NCI-H1436 (cell line): Measurements from ENCODE around the gene ASGR1.

Experiments
- DNase-seq: peaks from one replicate; lab custom pipeline; 2025; lab: John Stamatoyannopoulos, UW

ASGR1 gene

GRCh38 chr17:7216242-7217112 is 37.3 kb upstream of the ASGR1 start:
- no peak for DNase-seq

- no peak for DNase-seq
These were observed 36.5 kb upstream of the ASGR1 start for GRCh38 chr17:7215652-7216180.

GRCh38 chr17:7215136-7215638 is 36.0 kb upstream of the ASGR1 start:
- no peak for DNase-seq

- peak; percentile 99 for DNase-seq
These were observed 35.3 kb upstream of the ASGR1 start for GRCh38 chr17:7214300-7215135.

GRCh38 chr17:7213895-7214299 is 34.7 kb upstream of the ASGR1 start:
- peak; percentile 98 for DNase-seq

- no peak for DNase-seq
These were observed 32.5 kb upstream of the ASGR1 start for GRCh38 chr17:7211491-7212273.

GRCh38 chr17:7208754-7209460 is 29.7 kb upstream of the ASGR1 start:
- DNase-seq = no peak

GRCh38 chr17:7208027-7208571 is 28.9 kb upstream of the ASGR1 start:
- no peak for DNase-seq

GRCh38 chr17:7207120-7208001 is 28.2 kb upstream of the ASGR1 start:
- no peak for DNase-seq

- DNase-seq = no peak
These were observed 26.4 kb upstream of the ASGR1 start for GRCh38 chr17:7205561-7205960.

- DNase-seq = peak; percentile 97
These were observed 25.8 kb upstream of the ASGR1 start for GRCh38 chr17:7204828-7205461.

- no peak for DNase-seq
These were observed 25.2 kb upstream of the ASGR1 start for GRCh38 chr17:7204336-7204735.

GRCh38 chr17:7203391-7203790 is 24.2 kb upstream of the ASGR1 start:
- DNase-seq = no peak

GRCh38 chr17:7196651-7197401 is 17.7 kb upstream of the ASGR1 start:
- DNase-seq = no peak

GRCh38 chr17:7195971-7196370 is 16.8 kb upstream of the ASGR1 start:
- DNase-seq = no peak

GRCh38 chr17:7192271-7192937 is 13.2 kb upstream of the ASGR1 start:
- no peak for DNase-seq

GRCh38 chr17:7191571-7192270 is 12.6 kb upstream of the ASGR1 start:
- DNase-seq = no peak
